CD4-positive, alpha-beta memory T cell (primary cell): ENCODE results near the gene RNF169. TPM values are rescaled to one million over a fixed set of nuclear protein-coding genes. Genes with fewer than 3 reads are reported as not detected.
A peak's percentile ranks its signal among the peaks of the same experiment; 100 is the strongest.

ENCODE experiments used
- CTCF ChIA-PET: fragments of 350-600 bp; sonication (Branson Sonifier 250); formaldehyde crosslinking; loops from one replicate; lab custom pipeline; 2021; ENCODE audit warnings: inconsistent platforms; ENCODE audit not compliant: partially characterized antibody; lab: Charles Lee
- POLR2A ChIA-PET: fragments of 350-600 bp; sonication (Branson Sonifier 250); formaldehyde crosslinking; loops from one replicate; lab custom pipeline; 2021; ENCODE audit not compliant: partially characterized antibody; lab: Charles Lee
- DNase-seq, 5 donors: peaks; one replicate each; pipeline versions ENCODE4 v3.0.0 to v3.0.0-alpha.2; 2020 to 2022; ENCODE audit warnings: mixed read lengths in 1 of 5
- H3K27ac ChIP-seq: one replicate; pipeline ENCODE4 v1.7.0; 2013; ENCODE audit warnings: low read depth, low read length
- H3K27me3 ChIP-seq: 2 replicates; pipeline ENCODE4 v1.7.0; 2013; ENCODE audit warnings: mild to moderate bottlenecking, low read length, moderate library complexity; ENCODE audit not compliant: insufficient read depth
- H3K36me3 ChIP-seq: 2 replicates; pipeline ENCODE4 v1.7.0; 2013; ENCODE audit warnings: mild to moderate bottlenecking, low read length, moderate library complexity; ENCODE audit not compliant: insufficient read depth
- H3K4me1 ChIP-seq: 2 replicates; pipeline ENCODE4 v1.7.0; 2013; ENCODE audit warnings: mild to moderate bottlenecking, low read length, moderate library complexity; ENCODE audit not compliant: insufficient read depth
- H3K4me3 ChIP-seq, 2 donors: one replicate each; pipeline ENCODE4 v1.7.0; 2013; ENCODE audit warnings: low read length in 2 of 2, mild to moderate bottlenecking in 1 of 2
- H3K9me3 ChIP-seq, 2 donors: one replicate each; pipeline ENCODE4 v1.7.0; 2013; ENCODE audit warnings: low read length in 2 of 2, control low read depth in 1 of 2; ENCODE audit not compliant: control insufficient read depth in 1 of 2
- H3K27ac Mint-ChIP-seq, 7 donors: one replicate each; pipeline ENCODE4 v1.8.0; 2020 to 2021; ENCODE audit warnings: mixed read lengths in 7 of 7, mild to moderate bottlenecking in 6 of 7, inconsistent platforms in 3 of 7, moderate library complexity in 3 of 7
- H3K27me3 Mint-ChIP-seq, 2 donors: one replicate each; pipeline ENCODE4 v1.8.0; 2020 to 2021; ENCODE audit warnings: mixed read lengths in 2 of 2
- H3K36me3 Mint-ChIP-seq, 2 donors: one replicate each; pipeline ENCODE4 v1.8.0; 2020 to 2021; ENCODE audit warnings: mixed read lengths in 2 of 2, inconsistent platforms in 1 of 2, mild to moderate bottlenecking in 1 of 2
- H3K4me1 Mint-ChIP-seq, 4 donors: one replicate each; pipeline ENCODE4 v1.8.0; 2020 to 2021; ENCODE audit warnings: mixed read lengths in 4 of 4, mild to moderate bottlenecking in 1 of 4
- H3K4me3 Mint-ChIP-seq, 8 donors: one replicate each; pipeline ENCODE4 v1.8.0; 2020 to 2021; ENCODE audit warnings: mixed read lengths in 8 of 8, mild to moderate bottlenecking in 7 of 8, moderate library complexity in 6 of 8, inconsistent platforms in 3 of 8
- H3K9me3 Mint-ChIP-seq, 8 donors: one replicate each; pipeline ENCODE4 v1.8.0; 2020 to 2021; ENCODE audit warnings: mixed read lengths in 8 of 8, mild to moderate bottlenecking in 5 of 8, inconsistent platforms in 3 of 8, moderate library complexity in 1 of 8
- intact Hi-C: fragments of 100-400 bp; cut with micrococcal nuclease; formaldehyde crosslinking; loops from one replicate; pipeline ENCODE4 v1.15.1; 2023
- polyA plus RNA-seq, 2 donors: library from polyadenylated mRNA; unstranded; fragments of 300-500 nt; fragmentation: Illumina TruSeq; gene quantifications; one replicate each; pipeline ENCODE4 v1.2.3, GENCODE V29; 2021
- total RNA-seq, 2 experiments: library from RNA; stranded (reverse); gene quantifications; one replicate each; pipeline ENCODE4 v1.2.3, GENCODE V29; 2021

The RNF169 gene
- total and polyA plus RNA-seq, 4 experiments from 2014 or later, result 0.13 to 25.0 (median 13.2) TPM

GRCh38 chr11:74742070-74742469, 6.6 kb upstream of the RNF169 start:
- Mint-ChIP-seq H3K4me3 (no peak overlapping the region), H3K4me1 (peaks cover 2 to 16% (median 8%) of the 10 kb centered on the region in 4 donors), H3K27ac (no peak overlapping the region), H3K9me3 (no peaks in the 10 kb centered on the region), H3K27me3 (peaks cover 3 to 8% of the 10 kb centered on the region in 2 donors), H3K36me3 (no peaks in the 10 kb centered on the region)
- Histone ChIP-seq H3K4me1 (peaks cover 5% of the 10 kb centered on the region), H3K4me3 (no peak overlapping the region), H3K36me3 (no peaks in the 10 kb centered on the region), H3K27me3 (no peaks in the 10 kb centered on the region), H3K9me3 (no peaks in the 10 kb centered on the region), H3K27ac (no peak overlapping the region)
- ChIA-PET CTCF (interaction anchor here (0.7 to 4.9 kb wide), 3 partner anchors 15 to 1451 kb away, joined by 3 to 66 read pairs (median 21); no protein-coding TSS in a partner anchor), POLR2A (no interaction called here)
- DNase-seq, result no peak
- intact Hi-C loops, result no loop called here

GRCh38 chr11:74743640-74744039, 5.0 kb upstream of the RNF169 start:
- ChIA-PET POLR2A (no interaction called here), CTCF (interaction anchor here (0.9 to 1.4 kb wide), 3 partner anchors 12 to 18 kb away, joined by 4 read pairs; no protein-coding TSS in a partner anchor)
- peaks cover 18% of the 10 kb centered on the region for H3K4me1 ChIP-seq
- Mint-ChIP-seq H3K36me3 (peaks cover 0 to 1% of the 10 kb centered on the region in 2 donors), H3K4me3 (peak overlapping the region in 1 of 8 donors; percentile 26), H3K9me3 (no peaks in the 10 kb centered on the region), H3K4me1 (peaks cover 14 to 32% (median 22%) of the 10 kb centered on the region in 4 donors), H3K27ac (peak overlapping the region in 3 of 7 donors; percentile 17 to 55 (median 27)), H3K27me3 (peaks cover 0 to 2% of the 10 kb centered on the region in 2 donors)
- H3K9me3 ChIP-seq, result no peaks in the 10 kb centered on the region
- H3K4me3 ChIP-seq, result no peak overlapping the region
- DNase-seq, result no peak
- no peaks in the 10 kb centered on the region for H3K36me3 ChIP-seq
- no peak overlapping the region for H3K27ac ChIP-seq
- H3K27me3 ChIP-seq, result no peaks in the 10 kb centered on the region
- intact Hi-C loops, result no loop called here

- no peaks in the 10 kb centered on the region for H3K36me3 ChIP-seq
- intact Hi-C loops, result no loop called here
- Mint-ChIP-seq H3K4me3 (no peak overlapping the region), H3K27ac (peak overlapping the region in 1 of 7 donors; percentile 75), H3K4me1 (peaks cover 14 to 35% (median 23%) of the 10 kb centered on the region in 4 donors), H3K27me3 (peaks cover 0 to 2% of the 10 kb centered on the region in 2 donors), H3K36me3 (peaks cover 0 to 3% of the 10 kb centered on the region in 2 donors), H3K9me3 (no peaks in the 10 kb centered on the region)
- POLR2A ChIA-PET, result no interaction called here
- H3K9me3 ChIP-seq, result no peaks in the 10 kb centered on the region
- CTCF ChIA-PET, result interaction anchor here (0.9 to 1.4 kb wide), 3 partner anchors 12 to 18 kb away, joined by 4 read pairs; no protein-coding TSS in a partner anchor
- no peak for DNase-seq
- no peak overlapping the region for H3K27ac ChIP-seq
- H3K4me3 ChIP-seq, result no peak overlapping the region
- peaks cover 19% of the 10 kb centered on the region for H3K4me1 ChIP-seq
- H3K27me3 ChIP-seq, result no peaks in the 10 kb centered on the region
Measured at GRCh38 chr11:74744277-74744676, 4.4 kb upstream of the RNF169 start.

- H3K4me3 ChIP-seq, result no peak overlapping the region
- Mint-ChIP-seq H3K4me1 (peaks cover 27 to 53% (median 33%) of the 10 kb centered on the region in 4 donors), H3K36me3 (peaks cover 0 to 9% of the 10 kb centered on the region in 2 donors), H3K27me3 (no peaks in the 10 kb centered on the region), H3K9me3 (no peaks in the 10 kb centered on the region), H3K27ac (peak overlapping the region in 3 of 7 donors; percentile 47 to 59 (median 57)), H3K4me3 (peak overlapping the region in 1 of 8 donors; percentile 7)
- no peak for DNase-seq
- no peak overlapping the region for H3K27ac ChIP-seq
- H3K9me3 ChIP-seq, result no peaks in the 10 kb centered on the region
- ChIA-PET CTCF (interaction anchor here (2.5 kb wide), 1 partner anchor 8 kb away, joined by 13 read pairs; no protein-coding TSS in a partner anchor), POLR2A (no interaction called here)
- H3K36me3 ChIP-seq, result no peaks in the 10 kb centered on the region
- intact Hi-C loops, result no loop called here
- no peaks in the 10 kb centered on the region for H3K27me3 ChIP-seq
- peaks cover 35% of the 10 kb centered on the region for H3K4me1 ChIP-seq
Measured at GRCh38 chr11:74746868-74747267, 1.8 kb upstream of the RNF169 start.

- peak overlapping the region; percentile 86 to 94 (median 90) for H3K4me3 Mint-ChIP-seq
- H3K27me3 Mint-ChIP-seq, result no peaks in the 10 kb centered on the region
- H3K27ac Mint-ChIP-seq, result peak overlapping the region; percentile 80 to 98 (median 90)
- H3K9me3 Mint-ChIP-seq, result no peaks in the 10 kb centered on the region
- ChIA-PET CTCF (interaction anchor here (2.5 kb wide), 1 partner anchor 10 kb away, joined by 13 read pairs; no protein-coding TSS in a partner anchor), POLR2A (interaction anchor here (0.6 to 2.2 kb wide), 6 partner anchors 9 to 970 kb away, joined by 3 to 8 read pairs (median 3); partner anchors contain the start of genes SPCS2 and XRRA1)
- intact Hi-C loops, result loop anchor here (1.0 kb wide), 1 partner anchor 200 kb away; the partner anchor contains the start of genes SPCS2 and XRRA1
- DNase-seq, result peak; percentile 40 to 60 (median 48)
- Histone ChIP-seq H3K9me3 (no peaks in the 10 kb centered on the region), H3K27ac (peak overlapping the region; percentile 72), H3K27me3 (no peaks in the 10 kb centered on the region), H3K4me1 (peaks cover 47% of the 10 kb centered on the region), H3K4me3 (peak overlapping the region; percentile 63 to 73), H3K36me3 (no peaks in the 10 kb centered on the region)
- H3K36me3 Mint-ChIP-seq, result peaks cover 0 to 9% of the 10 kb centered on the region in 2 donors
- peaks cover 34 to 60% (median 44%) of the 10 kb centered on the region in 4 donors for H3K4me1 Mint-ChIP-seq
Measured at GRCh38 chr11:74749127-74749964, 697 bp downstream of the RNF169 start.

GRCh38 chr11:74749965-74750296, 1.3 kb downstream of the RNF169 start:
- Histone ChIP-seq H3K9me3 (no peaks in the 10 kb centered on the region), H3K4me1 (peaks cover 52% of the 10 kb centered on the region), H3K27me3 (no peaks in the 10 kb centered on the region), H3K27ac (peak overlapping the region; percentile 54), H3K4me3 (peak overlapping the region in 1 of 2 donors; percentile 73), H3K36me3 (no peaks in the 10 kb centered on the region)
- POLR2A ChIA-PET, result interaction anchor here (1.0 to 1.3 kb wide), 2 partner anchors 20 to 22 kb away, joined by 3 read pairs; no protein-coding TSS in a partner anchor
- no peak for DNase-seq
- Mint-ChIP-seq H3K4me3 (peak overlapping the region; percentile 86 to 94 (median 90)), H3K27ac (peak overlapping the region; percentile 80 to 98 (median 90)), H3K9me3 (no peaks in the 10 kb centered on the region), H3K4me1 (peaks cover 37 to 62% (median 48%) of the 10 kb centered on the region in 4 donors), H3K36me3 (peaks cover 0 to 9% of the 10 kb centered on the region in 2 donors), H3K27me3 (no peaks in the 10 kb centered on the region)
- intact Hi-C loops, result loop anchor here (1.0 kb wide), 1 partner anchor 199 kb away; the partner anchor contains the start of genes SPCS2 and XRRA1
- CTCF ChIA-PET, result no interaction called here
